Non-pigmented ciliary epithelial cell (primary cell): ENCODE results near the gene MINDY4.

Experiments used
- DNase-seq: peaks from one replicate; pipeline ENCODE4 v3.0.0-alpha.2; 2010; ENCODE audit warnings: low read depth

MINDY4 gene

DNA sequence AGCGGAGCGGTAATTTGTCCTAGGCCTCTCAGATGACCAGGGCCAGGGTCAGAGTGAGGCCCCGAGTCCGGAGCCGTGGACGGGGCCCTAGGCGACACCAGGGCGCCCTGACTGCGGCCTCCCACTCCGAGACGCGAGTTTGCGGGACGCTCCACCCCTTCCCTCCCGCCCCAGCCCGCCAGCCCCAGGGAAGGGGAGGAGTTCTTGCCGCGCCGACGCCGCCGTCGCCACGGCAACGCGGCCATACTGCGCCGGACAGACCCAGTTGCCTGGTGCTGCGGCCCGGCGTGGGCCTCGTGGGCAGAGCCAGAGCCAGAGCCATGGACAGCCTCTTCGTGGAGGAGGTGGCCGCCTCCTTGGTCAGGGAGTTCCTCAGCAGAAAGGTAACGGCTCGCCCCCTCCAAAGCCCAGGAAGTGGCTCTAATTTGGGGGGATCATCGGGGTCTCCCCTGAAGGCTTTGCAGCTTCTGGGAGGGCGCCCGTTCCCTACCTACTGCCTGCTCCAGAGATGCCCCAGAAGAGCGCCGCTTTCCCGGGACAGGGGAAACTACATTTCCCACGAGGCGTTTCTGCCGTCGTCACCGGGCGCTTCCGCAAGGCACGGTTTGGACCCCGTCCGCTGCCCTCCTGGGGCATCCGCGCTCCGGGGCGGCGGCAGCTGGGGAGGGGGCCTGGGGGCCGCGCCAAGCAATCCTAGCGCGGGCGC lies at the start of gene MINDY4:
Gene MINDY4, plus strand, starts transcription at position 244 of the 706 bp plus-strand sequence. Its CDS starts 77 bp downstream, at position 321.
- DNase-seq: no peak

DNA sequence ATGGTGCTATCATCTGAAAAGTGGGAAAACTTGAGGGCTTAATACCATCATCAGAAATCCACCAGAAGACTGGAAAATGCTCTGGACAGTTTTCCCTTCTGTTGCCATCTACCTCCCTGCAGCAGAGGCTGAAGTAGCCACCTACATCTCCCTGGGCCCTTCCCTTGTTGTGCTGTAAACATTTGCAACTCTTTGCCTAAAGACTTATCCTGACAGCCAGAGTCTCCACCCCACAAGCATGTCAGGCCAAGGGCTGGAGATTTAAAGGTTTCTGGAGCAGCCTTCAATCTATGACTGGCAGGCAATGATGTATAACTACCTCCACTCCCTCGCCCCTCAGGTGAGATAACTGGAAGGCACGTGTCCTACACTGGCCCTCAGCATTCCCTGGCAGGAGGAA lies 49.0 kb upstream of the MINDY4 start:
- no peak for DNase-seq

DNA sequence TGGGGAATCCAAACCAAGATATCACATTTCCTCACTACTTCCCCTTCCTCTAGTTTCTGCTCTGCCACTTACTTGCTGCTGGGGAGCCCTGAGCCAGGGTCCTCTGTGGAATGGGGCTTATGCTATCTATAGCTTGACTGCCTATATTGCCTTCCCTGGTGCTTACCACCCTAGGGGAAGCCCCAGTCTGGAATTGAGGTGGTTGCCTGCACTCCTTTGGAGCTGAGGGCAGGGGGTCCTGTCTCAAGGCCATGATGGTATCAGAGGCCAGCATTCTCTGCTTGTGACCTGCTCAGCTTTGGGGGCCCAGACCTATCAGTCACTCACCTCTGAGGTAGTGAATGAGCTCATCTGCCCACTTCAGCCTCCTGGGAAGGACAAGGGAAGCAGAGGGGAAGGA lies 48.5 kb upstream of the MINDY4 start:
- no peak for DNase-seq

DNA sequence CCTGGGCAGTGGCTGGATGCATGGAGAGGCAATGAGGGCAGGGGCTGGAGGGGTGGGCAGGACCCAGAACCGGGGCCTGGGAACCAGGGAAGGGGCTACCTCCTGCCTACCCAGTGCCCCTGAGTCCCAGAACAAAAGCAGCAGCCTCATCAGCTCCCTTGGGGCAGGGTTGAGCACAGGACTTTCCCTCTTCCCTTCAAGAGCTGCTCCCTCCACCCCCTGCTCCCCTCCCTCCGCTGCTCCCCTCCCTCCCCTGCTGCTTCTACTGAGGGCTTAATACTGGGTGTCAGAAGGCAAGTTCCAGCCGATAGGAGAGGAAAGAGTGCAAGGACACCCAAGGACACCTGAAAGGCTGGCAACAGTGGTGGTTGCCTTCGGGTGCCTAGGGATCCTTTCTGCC lies 47.4 kb upstream of the MINDY4 start:
- no peak for DNase-seq

DNA sequence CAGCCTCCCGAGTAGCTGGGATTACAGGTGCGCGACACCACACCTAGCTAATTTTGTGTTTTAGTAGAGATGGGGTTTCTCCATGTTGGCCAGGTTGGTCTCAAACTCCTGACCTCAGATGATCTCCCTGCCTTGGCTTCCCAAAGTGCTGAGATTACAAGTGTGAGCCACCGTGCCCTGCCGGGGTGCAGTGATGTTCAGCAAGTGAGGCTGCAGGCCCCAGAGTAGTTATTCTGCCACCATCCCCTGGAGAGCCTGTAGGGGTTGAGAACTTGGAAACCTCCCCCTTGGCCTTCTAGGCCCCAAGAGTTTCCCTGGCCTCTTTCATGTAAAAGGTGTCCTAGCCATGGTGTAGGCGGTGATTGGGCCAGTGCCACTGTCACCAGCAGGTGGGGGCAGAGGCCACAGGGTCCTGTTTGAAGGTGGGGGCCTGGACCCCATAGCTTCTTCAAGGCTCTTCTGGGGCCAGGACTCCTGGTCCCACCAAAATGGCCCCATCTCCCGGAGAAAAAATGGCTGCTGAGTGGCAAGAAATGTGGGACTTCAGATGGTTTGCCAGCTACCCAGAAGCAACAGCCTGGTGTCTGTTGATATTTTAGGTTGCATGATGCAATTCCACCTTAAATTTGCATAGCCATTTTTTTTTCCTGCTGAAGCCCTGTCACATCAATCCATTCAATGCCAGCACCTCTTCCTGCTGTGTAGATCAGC lies 44.8 kb upstream of the MINDY4 start:
- no peak for DNase-seq

DNA sequence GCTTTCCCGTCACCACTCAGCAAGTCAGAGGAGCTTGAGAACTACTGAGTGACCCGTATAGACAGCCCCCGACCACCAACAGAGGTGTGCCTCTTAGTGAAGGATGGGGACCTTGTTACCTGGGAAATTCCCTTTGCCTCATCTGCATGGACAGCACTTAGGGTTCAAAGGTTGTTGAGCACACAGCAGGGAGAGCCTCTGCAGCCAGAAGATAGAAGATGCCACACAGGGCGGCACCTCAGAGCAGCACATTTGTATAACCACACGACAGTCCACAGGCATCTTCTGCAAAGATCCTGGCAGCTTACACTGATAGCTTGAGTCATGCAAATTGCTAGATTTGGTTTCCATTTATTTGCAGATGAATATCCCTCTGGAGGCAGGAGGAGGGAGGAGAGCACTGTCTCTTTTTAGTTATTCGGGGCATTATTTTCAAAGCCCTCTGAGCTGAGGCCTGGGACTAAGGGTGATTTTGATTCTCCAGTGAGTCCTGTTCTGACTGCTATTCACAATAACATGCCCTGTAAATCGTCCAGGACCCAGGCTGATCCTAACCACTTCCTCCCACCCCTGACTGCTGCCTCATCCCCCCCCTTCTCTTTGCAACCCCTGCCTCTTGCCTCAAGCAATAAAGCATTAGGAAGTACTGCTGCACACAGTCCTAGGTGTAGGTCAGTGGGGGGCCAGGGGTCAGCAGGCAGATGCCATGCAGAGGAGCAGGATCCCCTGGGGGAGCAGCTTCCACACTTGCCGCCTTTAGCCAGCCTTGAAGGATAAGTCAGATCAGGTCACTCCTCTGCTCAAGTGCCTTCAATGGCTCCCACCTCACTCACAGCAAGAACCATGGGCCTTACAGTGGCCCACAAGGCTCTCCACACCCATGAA lies 43.9 kb upstream of the MINDY4 start:
- no peak for DNase-seq

DNA sequence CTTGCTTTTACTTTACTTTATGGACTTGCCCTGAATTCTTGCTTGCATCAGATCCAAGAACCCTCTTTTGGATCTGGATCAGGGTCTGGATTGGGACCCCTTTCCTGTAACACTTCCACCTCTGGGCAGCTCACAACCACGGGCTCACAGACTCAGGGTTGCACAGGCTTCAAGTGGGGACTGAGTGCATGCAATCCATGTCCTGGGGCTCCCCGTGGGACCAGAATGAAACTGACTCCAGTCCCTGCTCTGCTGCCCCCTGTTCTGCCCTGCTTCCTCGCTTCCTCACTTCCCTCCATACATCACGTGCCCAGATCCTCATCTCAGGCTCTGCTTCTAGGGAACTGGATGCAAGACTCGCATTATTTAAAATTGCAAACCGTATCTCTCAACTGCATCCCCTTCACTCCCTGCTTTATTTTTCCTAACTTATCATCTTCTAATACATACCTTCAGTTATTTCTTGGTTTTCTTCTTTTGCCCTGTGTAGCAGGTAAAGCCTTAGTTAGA lies 42.6 kb upstream of the MINDY4 start:
- no peak for DNase-seq

DNA sequence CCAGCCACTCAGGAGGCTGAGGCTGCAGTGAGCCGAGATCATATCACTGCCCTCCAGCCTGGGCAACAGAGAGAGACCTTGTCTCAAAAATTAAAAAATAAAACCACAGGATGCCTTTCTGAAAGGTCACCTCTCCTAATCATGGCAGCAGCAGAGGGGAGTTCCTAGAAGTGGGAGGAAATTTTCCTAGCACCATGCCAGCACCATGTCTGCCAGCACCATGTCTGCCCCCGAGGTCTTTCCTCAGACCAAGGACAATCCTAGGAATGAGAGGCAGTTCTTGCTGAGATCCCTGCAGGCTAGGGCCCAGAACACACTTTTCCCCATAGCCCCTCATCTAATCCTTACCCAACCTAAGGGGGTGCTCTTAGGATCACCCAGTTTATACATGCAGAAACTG lies 41.6 kb upstream of the MINDY4 start:
- no peak for DNase-seq

DNA sequence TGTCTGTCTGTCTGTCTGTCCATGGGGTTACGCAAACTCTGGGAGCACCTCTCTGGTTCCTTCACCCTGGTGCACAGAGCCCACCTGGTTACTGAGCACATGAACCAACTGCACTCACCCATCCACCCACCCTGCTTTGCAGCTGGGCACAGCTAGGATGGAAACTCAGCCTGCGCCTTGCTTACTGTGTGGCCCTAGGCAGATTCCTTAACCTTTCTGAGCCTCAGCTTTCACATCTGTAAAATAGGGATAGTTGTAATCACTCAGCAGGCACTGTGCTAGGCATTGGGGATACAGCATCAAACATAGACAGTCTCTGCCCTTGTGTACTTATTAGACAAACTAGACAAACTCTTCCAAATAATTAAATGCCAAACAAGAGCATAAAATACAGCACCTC lies 41.1 kb upstream of the MINDY4 start:
- DNase-seq: no peak

DNA sequence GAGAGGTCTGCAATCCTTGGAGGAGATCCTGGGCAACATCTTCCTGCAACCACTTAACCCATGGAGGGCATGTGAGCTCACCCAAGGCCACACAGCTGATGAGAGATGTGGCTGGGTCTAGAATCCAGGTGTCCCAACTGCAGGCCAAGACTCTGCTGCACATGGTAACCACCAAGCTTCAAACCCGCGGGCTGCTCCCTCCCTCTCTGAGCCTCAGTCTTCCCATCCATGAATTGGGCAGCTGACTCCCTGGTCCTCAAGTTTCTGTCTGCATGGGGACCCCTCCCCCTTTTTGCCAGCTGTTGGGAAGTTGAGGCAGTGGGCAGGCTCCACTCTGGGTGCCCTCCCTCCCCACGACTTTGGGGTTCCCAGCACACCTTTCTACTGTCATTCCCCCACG lies 40.2 kb upstream of the MINDY4 start:
- DNase-seq: no peak

DNA sequence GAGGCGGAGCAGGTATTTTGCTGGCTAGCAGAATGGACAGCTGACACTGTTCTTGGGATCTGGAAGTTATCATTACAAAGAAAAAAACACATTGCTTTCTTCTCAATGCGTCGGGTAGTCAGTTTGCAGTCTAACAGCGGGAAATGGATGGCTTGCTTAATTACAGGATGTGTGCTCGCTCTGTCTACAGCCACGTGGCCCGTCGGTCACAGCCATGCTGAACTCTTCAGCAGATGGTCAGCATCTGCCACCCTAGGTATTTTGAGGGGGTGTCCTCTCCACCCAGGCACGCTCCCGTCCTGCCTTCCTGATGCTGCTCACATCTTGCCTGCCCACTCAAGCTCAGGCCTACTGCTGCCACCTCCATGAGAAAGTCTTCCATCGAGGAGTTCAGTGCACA lies 39.6 kb upstream of the MINDY4 start:
- DNase-seq: no peak

DNA sequence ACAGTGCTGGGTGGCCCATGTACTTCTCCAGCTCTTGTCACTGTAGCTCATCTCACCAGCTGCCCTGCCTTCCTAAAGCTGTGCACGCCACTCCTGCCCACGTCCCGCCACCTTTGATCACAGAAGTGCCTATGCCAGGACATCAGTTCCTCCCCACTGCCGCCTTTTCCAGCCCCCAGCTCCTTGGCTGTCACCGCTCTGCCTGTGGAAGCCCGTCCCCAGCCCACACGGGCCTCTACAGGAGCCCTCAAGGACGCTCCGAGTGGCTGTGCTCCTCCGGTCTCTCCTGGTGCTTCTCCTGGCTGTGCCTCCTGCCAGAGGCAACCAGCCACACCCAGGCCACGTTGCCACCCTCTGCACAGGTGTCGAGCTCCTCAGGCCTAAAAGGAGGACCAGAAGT lies 38.6 kb upstream of the MINDY4 start:
- DNase-seq: no peak

DNA sequence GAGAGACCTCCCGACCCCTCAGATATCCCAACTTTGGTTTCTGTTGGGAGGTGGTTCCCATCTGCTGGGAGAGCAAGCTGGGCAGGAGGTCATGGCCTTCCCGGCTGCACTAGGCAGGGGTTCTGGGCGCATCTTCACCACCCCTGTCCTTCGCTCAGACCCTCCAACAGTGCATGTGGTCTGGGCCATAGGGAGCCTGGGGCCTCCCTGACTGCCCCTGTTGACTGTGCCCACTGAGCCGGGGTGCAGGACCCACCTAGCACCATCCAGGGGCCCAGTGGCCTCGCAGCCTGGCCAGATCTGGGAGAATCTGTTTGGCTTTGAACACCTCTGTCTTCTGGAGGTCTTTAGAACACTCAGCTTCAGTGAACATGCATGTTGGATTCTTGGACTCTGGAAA lies 38.0 kb upstream of the MINDY4 start:
- no peak for DNase-seq

DNA sequence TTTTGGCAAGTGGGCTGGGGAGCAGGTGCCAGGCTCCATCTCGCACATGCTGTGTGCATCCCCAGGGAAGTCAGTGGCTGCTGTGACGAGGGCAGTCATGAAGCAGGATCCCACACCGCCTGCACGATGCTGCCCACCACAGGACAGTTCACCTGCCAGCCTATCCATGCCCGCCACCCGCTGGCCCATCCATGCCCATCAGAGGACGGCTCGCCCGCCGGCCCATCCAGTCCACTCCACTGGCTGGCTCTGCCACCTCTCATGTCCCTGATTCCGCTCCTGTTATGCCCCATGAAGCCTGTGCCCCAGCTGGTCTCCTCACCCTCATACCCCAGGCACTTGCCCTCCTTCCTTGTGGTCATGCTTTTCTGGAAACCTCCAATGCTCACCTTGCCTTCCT lies 37.5 kb upstream of the MINDY4 start:
- DNase-seq: no peak

DNA sequence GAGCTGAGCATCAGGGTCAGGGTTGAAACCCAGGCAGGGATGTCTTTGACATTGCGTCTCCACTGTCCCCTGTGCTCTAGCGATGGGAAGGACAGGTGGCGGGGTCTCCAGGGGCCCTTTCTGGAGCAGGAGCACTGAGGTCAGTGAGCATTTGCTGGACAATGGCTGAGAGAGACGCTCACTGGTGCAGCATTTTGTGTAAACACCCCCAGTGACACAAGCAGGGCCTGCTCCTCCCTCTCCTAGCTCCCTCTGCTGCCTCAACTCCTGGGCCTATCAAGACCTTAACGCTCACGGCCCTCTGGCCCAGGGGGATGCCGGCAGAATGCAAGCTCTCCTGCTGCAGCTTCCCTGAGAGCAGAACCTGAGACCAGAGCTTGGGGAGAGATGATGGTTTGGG lies 36.7 kb upstream of the MINDY4 start:
- DNase-seq: no peak

DNA sequence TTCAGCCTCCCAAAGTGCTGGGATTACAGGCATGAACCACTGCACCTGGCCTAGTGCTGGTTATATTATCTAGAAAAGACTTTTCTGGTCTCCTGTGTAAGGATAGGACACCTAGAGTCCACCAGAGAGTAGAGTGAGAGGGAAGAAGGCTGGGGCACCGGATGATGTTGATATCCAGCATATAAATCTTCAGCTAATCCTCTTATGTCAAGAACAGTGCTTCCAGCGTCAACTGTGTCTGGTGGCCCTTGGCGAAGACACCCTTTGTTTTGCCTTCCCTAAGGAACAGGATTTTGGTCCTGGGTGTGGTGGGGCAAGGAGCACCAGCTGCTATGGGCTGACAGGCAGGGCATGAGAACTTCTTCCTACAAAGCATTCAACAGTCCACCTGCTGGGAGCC lies 35.6 kb upstream of the MINDY4 start:
- no peak for DNase-seq

DNA sequence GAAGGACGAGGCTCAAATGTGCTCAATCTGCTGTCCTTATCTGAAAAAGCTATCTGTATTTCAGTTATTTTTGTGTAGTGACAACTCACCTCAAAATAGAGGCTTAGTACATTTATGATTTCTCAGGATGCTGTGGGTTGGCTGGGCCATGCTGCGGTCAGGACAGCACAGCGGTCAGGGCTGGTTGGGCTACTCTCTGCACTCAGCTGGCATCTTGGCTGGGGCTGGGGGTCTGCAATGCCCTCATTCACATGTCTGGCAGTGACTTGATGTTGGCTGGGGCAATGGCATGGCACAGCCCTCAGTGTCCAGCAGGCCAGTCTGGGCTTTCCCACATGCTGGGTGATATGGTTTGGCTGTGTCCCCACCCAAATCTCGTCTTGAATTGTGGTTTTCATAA lies 34.9 kb upstream of the MINDY4 start:
- no peak for DNase-seq

DNA sequence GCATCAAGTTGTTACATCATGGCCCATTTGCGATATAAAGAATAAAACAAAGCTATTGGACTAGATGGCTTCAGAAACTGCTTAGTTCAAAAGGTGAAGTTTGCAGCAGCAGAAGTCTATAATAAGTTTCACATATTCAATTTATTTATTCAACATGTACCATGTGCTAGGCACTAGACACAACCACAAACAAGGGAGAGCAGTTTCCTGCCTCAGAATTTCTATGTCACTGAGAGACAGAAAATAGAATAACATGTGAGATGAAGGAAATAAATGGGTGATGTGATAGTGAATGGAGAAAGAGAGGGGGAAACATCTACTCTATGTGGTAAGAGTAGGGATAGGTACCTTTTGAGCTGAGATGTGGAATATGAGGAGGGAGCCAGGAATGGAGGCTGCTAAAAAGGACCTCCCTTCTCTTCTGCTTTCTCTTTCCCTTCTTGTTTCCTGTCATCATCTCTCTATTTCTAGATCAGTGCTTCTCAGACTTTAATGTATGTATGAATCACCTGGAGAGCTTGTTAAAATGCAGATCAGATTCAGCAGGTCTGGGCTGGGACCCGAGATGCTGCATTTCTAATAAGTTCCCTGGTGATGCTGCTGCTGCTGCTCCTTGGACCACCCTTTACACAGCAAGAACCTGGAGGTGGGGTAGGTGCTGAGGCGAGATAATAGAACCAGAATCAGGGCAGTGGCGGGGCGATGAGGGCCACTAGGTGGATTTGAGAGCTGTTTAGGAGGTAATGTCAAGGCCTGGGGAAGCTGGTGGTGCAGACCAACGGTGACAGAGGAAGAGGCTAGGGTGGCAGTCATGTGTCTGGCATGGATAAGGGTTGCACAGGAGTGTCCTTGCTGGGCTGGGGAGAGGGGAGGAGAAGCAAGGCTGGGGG lies 32.9 kb upstream of the MINDY4 start:
- DNase-seq: no peak

DNA sequence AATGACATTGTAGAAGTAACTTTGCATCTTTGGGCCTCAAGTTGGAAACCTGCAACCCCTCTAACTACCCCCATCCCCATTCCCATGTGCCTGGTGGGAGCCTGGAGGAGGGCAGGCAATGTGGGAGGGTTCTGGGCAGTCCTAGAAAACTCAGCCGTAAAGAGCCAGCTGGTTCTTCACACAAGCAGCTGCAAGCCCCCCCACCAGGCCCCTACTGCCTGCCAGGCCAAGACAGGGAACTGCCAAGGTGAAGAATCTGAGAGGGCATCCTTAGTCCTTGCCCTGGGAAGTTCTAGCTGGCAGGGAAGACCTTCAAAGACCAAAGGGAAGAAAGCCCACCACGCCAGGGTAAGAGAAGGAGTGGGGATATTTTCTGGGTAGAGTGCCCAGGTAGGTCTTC lies 31.5 kb upstream of the MINDY4 start:
- DNase-seq: no peak

DNA sequence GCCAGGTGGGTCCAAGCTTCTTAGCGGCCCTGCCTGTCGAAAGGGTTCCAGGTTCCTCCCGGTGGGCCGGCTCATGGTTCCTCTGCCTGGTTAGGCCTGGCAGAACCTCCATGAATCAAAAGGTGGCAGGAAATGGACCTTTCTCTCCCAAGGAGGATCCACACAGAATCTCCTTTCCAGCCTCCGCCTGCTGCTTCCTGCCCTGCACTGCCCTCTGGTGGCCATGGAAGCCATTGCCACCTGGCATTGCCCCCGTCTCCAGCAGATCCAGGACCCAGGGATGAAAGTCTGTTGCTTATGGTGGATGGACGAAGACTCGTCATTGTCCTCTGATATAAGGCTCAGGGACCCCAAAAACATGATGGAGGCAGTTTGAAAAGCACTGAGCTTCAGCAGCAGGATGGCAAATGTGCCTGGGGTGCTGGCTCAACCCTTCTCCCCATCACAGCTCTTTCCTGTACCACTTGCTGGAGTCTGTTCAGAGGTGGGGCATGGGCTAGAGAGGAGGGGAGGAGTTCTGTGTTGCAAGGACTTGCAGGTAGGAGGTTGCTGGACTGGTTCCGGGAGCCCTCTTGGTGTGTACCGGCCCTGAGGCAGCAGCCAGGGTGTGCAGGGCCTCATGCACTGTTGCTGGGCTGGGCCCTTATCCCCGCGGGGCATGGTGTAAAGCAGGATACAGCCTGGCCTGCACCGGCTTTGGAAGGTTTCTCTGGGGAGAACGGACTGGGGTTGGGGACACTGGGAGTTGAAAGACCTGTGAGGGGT lies 30.6 kb upstream of the MINDY4 start:
- DNase-seq: peak; percentile 19

DNA sequence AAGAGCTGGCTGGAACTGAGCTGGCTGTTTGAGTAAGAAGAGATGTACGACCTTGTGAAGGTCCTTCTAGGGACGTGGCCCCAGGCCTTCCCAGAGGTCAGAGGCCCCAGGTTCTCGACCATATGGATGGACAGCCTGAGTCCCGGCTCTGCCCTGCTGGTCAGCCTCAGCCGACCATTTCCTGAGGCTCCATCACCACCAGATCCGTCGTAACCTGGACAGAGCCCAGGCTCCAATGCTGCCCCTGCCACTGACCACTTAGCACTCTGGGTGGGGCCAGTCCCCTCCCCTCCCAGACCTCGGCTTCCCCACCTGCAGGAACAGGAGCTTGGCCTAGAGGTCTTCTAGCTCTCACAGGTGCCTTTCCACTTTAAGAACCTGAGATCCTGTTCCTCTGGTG lies 29.9 kb upstream of the MINDY4 start:
- DNase-seq: no peak
